GM19467 (cell line): Measurements from ENCODE around the gene ATP1B3.
"Not testable (repeated sequence)": the region's sequence is repeated elsewhere in the genome, so short reads cannot be mapped to it uniquely, and the experiment has no call there.

Experiments
- ATAC-seq: cut with Tn5 transposase; IDR thresholded peaks from one replicate; pipeline ENCODE4 v1.9.1; 2021; ENCODE audit warnings: mild to moderate bottlenecking, moderate library complexity; ENCODE audit not compliant: unreplicated experiment

ATP1B3 gene

DNA sequence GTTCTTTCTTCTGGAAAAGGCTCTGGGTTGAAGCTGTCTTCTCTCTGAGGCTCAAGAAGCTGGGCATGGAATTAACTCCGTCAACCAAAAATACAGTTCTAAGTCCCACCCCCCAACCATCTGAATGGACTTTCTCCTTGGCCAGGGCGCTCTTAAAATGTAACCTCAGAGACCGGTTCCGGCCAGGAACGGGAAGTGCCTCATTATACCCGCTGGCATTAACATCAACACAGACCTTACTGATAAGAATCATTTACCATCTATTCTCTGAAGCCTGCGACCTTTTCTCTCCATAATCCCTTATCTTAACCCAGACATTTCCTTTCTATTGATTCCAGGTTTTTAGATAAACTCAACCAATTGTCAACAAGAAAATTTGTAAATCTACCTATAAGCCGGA is 64.7 kb downstream of the ATP1B3 start:
- no peak for ATAC-seq

DNA sequence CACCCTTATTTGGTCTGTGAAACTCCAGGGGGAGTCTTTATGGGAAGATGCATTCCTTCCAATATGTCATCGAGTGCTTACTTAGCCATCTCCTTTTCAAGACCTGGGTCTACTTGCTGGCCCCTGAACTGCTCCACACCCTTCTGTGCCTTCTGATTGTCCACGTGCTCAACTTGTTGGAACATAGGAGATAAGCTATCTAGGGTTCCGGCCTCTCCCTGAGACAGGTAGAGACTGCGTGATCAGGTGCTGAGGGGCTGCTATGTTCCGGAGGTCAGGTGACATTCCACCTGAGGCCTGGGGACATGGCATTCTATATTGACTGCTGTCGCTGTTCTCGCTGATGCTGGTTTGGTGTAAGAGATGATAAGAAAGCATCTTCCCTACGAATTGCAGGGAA is 65.6 kb downstream of the ATP1B3 start:
- no peak for ATAC-seq

DNA sequence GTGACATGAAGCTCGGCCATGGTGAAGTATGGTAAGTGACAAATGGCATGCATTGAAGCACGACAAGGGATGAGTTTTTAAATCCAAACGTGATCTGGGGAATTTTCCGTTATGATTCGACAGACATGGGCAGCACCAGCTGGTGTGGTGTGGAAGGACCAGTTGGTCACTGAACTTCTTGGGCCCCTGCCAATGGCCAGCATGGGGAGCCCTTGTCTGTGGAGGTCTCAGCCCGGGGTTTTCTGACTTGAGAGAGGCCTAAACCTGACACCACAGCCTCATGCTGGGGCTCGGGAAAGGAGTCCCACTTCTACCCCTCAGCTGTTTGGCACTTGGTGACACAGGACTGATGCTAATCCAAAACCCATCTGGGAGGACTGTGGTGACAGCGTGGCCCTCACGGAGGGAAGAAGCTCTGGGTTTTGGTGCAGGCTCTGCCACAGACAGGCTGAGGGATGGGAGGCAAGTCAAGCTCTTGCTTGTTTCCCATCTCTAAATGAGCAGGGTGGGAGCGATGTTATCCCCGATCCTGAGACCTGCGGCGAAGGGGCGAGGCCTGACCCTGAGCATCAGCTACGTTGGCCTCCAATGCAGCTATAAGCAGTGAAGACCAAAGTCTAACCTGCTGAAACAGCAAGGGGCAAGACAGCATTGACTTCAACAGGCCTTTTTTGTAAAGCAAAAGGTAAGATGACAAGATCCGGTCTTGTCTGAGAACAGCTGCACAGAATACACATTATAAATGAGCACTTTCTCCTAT is 69.5 kb downstream of the ATP1B3 start:
- no peak for ATAC-seq

DNA sequence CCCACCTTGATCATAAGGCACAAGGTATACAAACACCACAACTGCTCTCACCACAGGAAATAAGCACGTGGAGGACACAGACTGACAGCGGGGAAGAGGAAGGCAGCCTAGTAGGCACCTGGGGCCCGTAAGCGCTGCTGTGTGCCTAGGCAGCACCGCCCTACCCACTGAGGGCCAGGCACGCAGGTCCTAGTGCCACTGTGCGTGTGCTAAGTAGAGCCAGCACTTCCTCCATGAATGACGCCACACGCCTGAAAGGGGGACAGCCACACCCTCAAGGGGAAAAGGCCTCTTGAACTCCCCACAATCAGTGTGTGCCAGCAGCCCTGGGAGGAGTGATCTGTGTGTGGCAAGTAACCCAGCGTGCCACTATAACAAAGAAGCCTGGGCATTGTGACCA is 73.0 kb downstream of the ATP1B3 start:
- ATAC-seq, result no peak

DNA sequence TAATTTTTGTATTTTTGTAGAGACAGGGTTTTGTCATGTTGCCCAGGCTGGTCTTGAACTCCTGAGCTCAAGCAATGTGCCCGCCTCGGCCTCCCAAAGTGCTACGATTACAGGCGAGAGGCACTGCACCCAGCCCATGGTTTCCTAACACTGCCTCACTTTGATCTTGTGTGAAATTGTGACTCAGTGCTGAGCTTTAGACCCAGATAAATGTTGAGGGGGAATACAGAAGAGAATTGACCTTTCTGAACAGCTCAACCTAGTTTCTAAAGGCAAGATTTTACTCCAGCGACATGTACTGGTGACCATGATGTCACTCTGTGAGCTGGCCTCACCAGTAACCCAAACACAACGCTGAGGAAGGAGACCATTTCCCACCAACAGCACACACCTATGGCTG is 73.5 kb downstream of the ATP1B3 start:
- no peak for ATAC-seq

DNA sequence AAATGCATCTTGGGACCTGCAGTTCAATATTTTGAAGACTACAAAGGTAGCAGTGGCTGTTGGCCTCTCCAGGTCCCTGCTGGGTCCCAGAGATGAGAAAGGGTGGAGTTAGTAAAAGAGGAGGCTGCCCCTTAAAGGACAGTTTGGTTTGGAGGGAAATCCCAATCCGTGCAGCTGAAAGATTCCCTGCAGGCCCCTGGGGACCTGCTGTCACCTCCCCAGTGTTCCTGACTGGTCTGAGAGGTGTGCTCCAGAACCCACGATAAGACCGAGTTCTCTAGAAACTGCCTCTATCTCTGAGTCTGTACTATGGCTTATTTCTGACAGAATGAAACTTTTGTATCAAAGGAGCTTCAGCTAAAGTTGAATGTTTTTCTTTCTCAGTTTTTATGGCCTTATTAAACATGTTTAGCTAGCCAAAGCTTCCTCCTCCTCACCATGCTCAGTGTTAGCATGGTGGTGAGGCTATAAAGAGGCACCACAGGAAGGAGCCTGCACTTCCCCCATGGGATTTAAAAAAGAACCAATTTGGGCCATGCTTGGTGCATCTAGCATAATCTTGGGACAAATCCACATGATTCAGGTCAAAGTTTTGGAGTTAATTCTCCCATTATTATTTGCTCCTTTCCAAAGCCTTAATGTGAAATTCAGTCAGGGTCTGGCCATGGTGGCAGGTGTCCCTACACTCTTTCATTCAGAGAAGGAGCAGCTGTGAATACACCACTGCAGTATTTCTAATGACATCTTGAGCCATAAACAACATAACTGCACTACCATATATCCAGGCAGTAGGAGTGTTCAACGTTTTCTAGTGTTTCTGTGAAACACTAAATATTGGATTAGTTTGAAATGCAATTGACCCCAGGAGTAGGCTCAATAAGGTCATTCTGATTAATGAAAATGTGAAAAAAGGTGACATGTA is 74.4 kb downstream of the ATP1B3 start:
- no peak for ATAC-seq

DNA sequence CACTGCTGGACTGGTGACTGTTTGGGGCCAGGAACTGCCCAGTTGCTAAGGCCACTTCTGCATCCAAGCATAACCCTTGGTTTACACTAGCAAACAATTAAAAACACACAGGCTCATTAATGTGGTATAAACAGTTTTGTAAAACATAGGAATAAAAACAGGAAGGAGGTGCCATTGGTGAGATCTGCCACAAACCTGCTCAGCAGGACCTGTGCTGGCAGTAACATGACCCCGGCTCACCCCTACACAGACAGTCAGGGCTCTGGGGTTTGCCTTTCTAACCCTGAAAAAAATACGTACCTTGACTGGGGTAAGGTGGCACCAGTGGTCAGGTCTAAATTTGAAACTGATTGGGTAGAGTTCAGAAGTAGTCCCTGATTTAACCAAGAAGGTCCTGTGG is 76.2 kb downstream of the ATP1B3 start:
- no peak for ATAC-seq

DNA sequence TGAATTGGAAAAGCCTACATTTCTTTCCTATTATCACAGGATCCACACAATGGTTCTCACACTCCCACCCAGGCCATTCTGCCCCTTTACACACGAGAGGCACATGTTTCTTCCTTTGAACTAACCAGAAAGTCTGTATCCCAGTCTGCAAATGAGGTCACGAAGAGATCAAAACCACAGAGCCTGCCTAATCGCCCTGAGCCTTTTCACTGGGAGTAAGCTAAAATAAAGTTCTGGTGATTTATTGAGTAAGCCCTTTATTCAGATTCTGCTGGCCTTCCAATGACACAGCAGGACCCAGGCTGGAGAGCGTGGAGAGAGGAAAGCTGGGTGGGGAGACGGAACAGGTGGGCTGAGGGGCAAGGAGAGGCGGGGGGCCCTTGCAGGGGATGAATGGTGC is 78.7 kb downstream of the ATP1B3 start:
- ATAC-seq, result no peak

DNA sequence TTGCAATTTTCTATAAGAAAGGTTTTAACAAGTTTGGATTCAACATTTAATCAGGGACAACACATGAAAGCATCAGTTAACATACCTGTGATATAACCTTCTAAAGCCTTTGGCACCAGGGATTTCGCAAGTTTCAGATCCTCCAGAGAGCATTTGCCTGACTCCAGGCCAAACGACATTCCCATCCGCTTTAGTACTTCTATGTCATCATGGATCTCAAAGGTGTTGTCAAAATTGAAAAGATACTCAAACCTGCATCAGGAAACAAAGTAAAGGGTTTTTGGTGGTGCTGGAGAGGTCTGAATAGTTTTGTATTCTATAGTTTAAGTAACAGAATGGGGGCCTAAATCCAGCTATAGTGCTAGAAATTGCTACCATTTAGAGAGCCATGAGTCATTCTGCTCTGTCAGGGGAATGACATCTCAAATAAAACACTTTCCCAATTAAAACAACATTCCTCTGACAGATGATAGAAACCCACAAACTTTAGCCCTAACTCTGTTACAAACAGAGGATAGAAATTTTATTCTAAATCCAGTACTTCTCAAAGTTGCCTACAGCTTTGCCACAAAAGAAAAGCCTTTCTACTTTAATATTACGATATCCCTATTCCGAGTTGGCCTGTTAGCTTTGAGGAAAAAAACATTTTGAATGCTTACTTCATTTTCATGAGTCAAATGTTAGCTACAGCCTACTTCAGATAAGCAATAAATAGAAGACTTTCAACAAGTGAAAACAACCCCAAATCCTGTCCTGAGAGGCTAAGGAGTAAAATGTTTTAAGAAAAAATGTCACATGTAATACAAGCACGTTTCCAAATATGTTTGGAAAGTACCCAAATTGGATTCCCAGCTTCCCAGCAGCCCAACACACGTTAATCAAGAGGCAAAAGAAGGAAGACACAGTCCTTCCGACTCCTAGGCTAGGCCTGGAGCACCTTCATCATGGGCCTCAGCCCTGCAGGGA is 83.4 kb downstream of the ATP1B3 start:
- no peak for ATAC-seq

DNA sequence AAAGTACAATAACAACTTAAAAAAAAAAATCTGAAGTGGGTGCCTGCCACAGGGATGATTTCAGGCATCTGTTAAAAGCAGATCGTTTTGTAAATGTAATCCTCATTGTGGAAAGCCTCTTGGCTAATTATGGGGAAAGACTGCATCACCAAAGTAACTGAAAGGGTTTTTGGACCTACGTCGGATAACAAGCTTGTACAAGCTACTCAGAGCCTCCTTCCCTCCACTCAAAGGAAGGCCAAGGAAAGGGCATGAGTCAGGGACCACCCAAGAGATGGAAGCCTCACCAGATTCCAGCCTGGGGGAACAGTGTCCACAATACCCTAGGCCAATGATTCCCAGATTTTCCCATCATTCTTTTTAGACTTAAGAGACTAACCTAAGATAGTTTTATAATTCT is 84.3 kb downstream of the ATP1B3 start:
- no peak for ATAC-seq

DNA sequence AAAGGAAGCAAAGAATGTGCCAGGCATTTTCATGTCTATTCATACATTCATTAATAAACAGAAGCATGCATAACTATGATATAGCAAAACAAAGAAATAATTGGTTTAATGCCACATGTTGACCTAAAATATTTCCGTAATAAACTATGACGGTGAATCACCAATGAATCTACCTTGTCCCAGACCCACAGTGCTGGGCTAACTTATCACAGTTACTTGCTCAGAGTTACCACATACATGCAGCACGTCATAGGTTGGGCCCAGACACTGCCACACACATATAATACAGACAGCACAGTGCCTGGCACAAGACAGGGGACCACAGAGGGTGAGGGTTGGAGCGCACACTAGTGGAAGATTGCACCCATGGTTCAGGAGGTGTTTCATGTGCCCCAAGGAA is 86.9 kb downstream of the ATP1B3 start:
- no peak for ATAC-seq

DNA sequence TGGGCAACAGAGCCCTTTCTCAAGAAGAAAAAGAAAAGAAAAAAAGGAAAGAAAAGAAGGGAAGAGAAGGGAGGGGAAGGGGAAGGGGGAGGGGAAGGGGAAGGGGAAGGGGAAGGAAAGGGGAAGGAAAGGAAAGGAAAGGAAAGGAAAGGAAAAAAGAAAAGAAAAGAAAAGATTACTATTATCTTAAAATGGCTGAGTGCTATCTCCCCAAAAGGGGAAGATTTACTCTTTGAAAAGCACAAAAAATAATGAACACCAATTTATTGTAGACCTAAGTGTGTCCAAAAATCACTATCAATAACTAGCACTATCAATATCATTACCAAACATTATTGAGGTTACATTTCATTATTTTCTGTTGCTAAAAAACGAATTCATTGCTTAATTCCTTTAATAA is 89.0 kb downstream of the ATP1B3 start:
- no peak for ATAC-seq

DNA sequence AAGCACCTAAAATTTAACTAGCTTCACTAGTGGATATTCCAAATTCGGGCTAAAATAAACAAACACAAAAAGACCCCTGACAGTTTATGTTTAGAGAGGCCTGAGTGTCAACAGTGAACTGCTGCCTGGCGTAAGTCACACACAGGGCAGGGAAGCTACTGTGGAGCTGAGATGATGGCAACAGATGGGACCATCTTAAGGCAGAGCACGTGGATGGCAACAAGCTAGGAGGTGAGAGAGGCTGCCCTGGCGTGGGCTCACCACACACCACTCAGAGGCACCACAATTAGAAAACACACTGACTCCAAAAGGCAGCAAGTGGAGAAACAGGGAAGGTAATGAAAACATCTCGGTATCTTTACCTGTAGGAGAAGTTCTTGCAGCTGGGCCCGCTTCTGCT is 93.3 kb downstream of the ATP1B3 start:
- no peak for ATAC-seq

DNA sequence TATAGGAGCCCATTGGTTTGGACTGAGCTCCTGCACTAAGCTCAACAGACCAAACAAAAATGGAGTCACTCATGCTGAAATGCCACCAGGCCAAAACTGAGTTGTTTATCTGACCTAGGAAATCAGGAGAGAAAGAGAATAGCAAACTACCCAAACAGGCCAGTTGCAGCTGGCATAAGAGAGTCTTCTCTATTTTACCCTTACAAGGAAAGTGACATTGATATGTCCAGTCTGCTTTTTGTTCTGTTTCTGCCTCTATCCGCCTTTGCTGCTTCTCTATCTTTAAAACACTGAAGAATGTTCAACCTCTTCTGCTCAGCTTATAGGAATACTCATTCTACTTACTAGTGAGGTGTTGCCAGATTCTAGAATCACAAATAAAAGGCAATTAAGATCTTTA is 95.1 kb downstream of the ATP1B3 start:
- ATAC-seq, result no peak

DNA sequence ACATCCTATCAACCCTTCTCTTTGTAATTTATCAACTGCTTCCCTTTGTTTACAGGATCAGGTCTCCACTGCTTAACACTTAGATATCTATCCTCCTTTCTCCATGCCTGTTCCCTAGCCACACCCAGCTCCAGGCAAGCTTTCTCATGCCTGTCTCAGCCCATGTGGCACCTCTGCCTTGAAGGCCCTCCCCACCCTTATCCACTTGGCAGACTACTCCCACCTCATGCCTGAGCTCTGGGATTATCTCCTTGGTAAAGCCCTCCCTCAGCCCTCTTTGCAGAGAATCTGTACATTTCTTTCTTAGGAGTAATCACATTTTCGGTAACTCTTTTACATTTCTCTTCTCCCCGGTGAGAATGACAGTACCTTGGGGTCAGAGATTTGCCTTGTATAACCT is 96.0 kb downstream of the ATP1B3 start:
- ATAC-seq, result no peak

DNA sequence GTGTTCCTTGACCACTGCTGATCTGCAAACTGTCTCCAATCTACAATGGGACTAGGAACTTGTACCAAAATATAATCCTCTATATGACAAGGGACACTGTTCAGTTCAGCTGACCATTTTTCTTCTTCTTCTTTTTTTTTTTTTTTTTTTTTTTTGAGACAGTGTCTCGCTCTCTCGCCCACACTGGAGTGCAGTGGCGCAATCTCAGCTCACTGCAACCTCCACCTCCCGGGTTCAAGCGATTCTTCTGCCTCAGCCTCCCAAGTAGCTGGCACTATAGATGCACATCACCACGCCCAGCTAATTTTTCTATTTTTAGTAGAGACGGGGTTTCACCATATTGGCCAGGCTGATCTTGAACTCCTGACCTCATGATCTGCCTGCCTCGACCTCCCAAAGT is 98.3 kb downstream of the ATP1B3 start:
- not testable (repeated sequence) for ATAC-seq
